ENCODE results near the gene TMEM17. TPM values are rescaled to one million over a fixed set of nuclear protein-coding genes. Genes with fewer than 3 reads are reported as not detected.

TMEM17 gene
- total RNA-seq, 1 donor from 2014 or later = 4.9 TPM

GRCh38 chr2:62460175-62460574 is 45.8 kb downstream of the TMEM17 start:
- no peak for DNase-seq (ENCODE audit: low read depth)

GRCh38 chr2:62459672-62460071 is 46.3 kb downstream of the TMEM17 start:
- no peak for TF ChIP-seq CTCF (IDR thresholded peaks at IDR 0.05; ENCODE audit: insufficient read depth, low read length, poor library complexity, severe bottlenecking)
- no peak overlapping the region for H3K4me3 ChIP-seq (ENCODE audit: low read depth, low read length)
- no peaks in the 10 kb centered on the region for H3K27me3 ChIP-seq (ENCODE audit: control insufficient read depth, insufficient read depth, low read length)
- H3K36me3 ChIP-seq (ENCODE audit: control insufficient read depth, insufficient read depth, low read length) = no peaks in the 10 kb centered on the region
- no peak for DNase-seq (ENCODE audit: low read depth)

More at GRCh38 chr2:62460175-62460574, 45.8 kb downstream of the TMEM17 start:
- no peaks in the 10 kb centered on the region for H3K36me3 ChIP-seq (ENCODE audit: control insufficient read depth, insufficient read depth, low read length)
- H3K27me3 ChIP-seq (ENCODE audit: control insufficient read depth, insufficient read depth, low read length) = no peaks in the 10 kb centered on the region
- TF ChIP-seq CTCF (IDR thresholded peaks at IDR 0.05; ENCODE audit: insufficient read depth, low read length, poor library complexity, severe bottlenecking) = no peak
- H3K4me3 ChIP-seq (ENCODE audit: low read depth, low read length) = no peak overlapping the region

GRCh38 chr2:62459106-62459505 is 46.9 kb downstream of the TMEM17 start:
- H3K4me3 ChIP-seq (ENCODE audit: low read depth, low read length) = no peak overlapping the region
- no peaks in the 10 kb centered on the region for H3K27me3 ChIP-seq (ENCODE audit: control insufficient read depth, insufficient read depth, low read length)
- no peak for TF ChIP-seq CTCF (IDR thresholded peaks at IDR 0.05; ENCODE audit: insufficient read depth, low read length, poor library complexity, severe bottlenecking)
- H3K36me3 ChIP-seq (ENCODE audit: control insufficient read depth, insufficient read depth, low read length) = no peaks in the 10 kb centered on the region
- DNase-seq (ENCODE audit: low read depth) = no peak

GRCh38 chr2:62458671-62459081 is 47.3 kb downstream of the TMEM17 start:
- H3K27me3 ChIP-seq (ENCODE audit: control insufficient read depth, insufficient read depth, low read length) = no peaks in the 10 kb centered on the region
- no peak for DNase-seq (ENCODE audit: low read depth)
- no peak overlapping the region for H3K4me3 ChIP-seq (ENCODE audit: low read depth, low read length)
- TF ChIP-seq CTCF (IDR thresholded peaks at IDR 0.05; ENCODE audit: insufficient read depth, low read length, poor library complexity, severe bottlenecking) = no peak
- no peaks in the 10 kb centered on the region for H3K36me3 ChIP-seq (ENCODE audit: control insufficient read depth, insufficient read depth, low read length)

GRCh38 chr2:62458206-62458641 is 47.8 kb downstream of the TMEM17 start:
- TF ChIP-seq CTCF (IDR thresholded peaks at IDR 0.05; ENCODE audit: insufficient read depth, low read length, poor library complexity, severe bottlenecking) = no peak
- Histone ChIP-seq H3K4me3 (ENCODE audit: low read depth, low read length) (no peak overlapping the region), H3K36me3 (ENCODE audit: control insufficient read depth, insufficient read depth, low read length) (no peaks in the 10 kb centered on the region), H3K27me3 (ENCODE audit: control insufficient read depth, insufficient read depth, low read length) (no peaks in the 10 kb centered on the region)
- DNase-seq (ENCODE audit: low read depth) = no peak

GRCh38 chr2:62457556-62457955 is 48.4 kb downstream of the TMEM17 start:
- no peak for TF ChIP-seq CTCF (IDR thresholded peaks at IDR 0.05; ENCODE audit: insufficient read depth, low read length, poor library complexity, severe bottlenecking)
- no peaks in the 10 kb centered on the region for H3K36me3 ChIP-seq (ENCODE audit: control insufficient read depth, insufficient read depth, low read length)
- H3K27me3 ChIP-seq (ENCODE audit: control insufficient read depth, insufficient read depth, low read length) = no peaks in the 10 kb centered on the region
- H3K4me3 ChIP-seq (ENCODE audit: low read depth, low read length) = peak overlapping the region; percentile 64
- no peak for DNase-seq (ENCODE audit: low read depth)

Data from kidney epithelial cell (primary cell).